NCI-H446 treated with DMSO at 0.1 percent for 48 hours (cell line): ENCODE measurements around the gene STRIP1.
A peak's percentile ranks its signal among the peaks of the same experiment; 100 is the strongest.

ENCODE experiments used
- DNase-seq: peaks from one replicate; lab custom pipeline; 2025; lab: John Stamatoyannopoulos, UW

The STRIP1 gene

GRCh38 chr1:110049801-110050601 is 15.6 kb downstream of the STRIP1 start:
- DNase-seq, result no peak

- DNase-seq, result no peak
Observed at GRCh38 chr1:110050602-110051261, 16.3 kb downstream of the STRIP1 start.

GRCh38 chr1:110051262-110051648 is 16.8 kb downstream of the STRIP1 start:
- DNase-seq, result no peak

- no peak for DNase-seq
Observed at GRCh38 chr1:110053552-110054428, 19.4 kb downstream of the STRIP1 start.

- DNase-seq, result no peak
Observed at GRCh38 chr1:110055493-110056284, 21.3 kb downstream of the STRIP1 start.

- DNase-seq, result no peak
Observed at GRCh38 chr1:110056285-110056683, 21.9 kb downstream of the STRIP1 start.

GRCh38 chr1:110056776-110057175 is 22.4 kb downstream of the STRIP1 start:
- no peak for DNase-seq

GRCh38 chr1:110057963-110058518 is 23.6 kb downstream of the STRIP1 start:
- DNase-seq, result no peak

GRCh38 chr1:110058591-110058990 is 24.2 kb downstream of the STRIP1 start:
- no peak for DNase-seq

GRCh38 chr1:110059133-110059863 is 24.9 kb downstream of the STRIP1 start:
- DNase-seq, result no peak

GRCh38 chr1:110060034-110060661 is 25.7 kb downstream of the STRIP1 start:
- no peak for DNase-seq

- no peak for DNase-seq
Observed at GRCh38 chr1:110060662-110061060, 26.2 kb downstream of the STRIP1 start.

- DNase-seq, result no peak
Observed at GRCh38 chr1:110061341-110061740, 26.9 kb downstream of the STRIP1 start.

- no peak for DNase-seq
Observed at GRCh38 chr1:110062612-110063011, 28.2 kb downstream of the STRIP1 start.

- DNase-seq, result no peak
Observed at GRCh38 chr1:110063781-110064180, 29.4 kb downstream of the STRIP1 start.

GRCh38 chr1:110064576-110065337 is 30.3 kb downstream of the STRIP1 start:
- DNase-seq, result no peak

GRCh38 chr1:110065841-110066240 is 31.4 kb downstream of the STRIP1 start:
- DNase-seq, result peak; percentile 49

GRCh38 chr1:110067479-110067892 is 33.1 kb downstream of the STRIP1 start:
- DNase-seq, result no peak

- DNase-seq, result no peak
Observed at GRCh38 chr1:110067893-110068645, 33.6 kb downstream of the STRIP1 start.
